D721Med (cell line): ENCODE measurements around the gene ZAP70.
"Not testable (repeated sequence)": the region's sequence is repeated elsewhere in the genome, so short reads cannot be mapped to it uniquely, and the experiment has no call there.

ENCODE experiments used
- DNase-seq: peaks from one replicate; pipeline ENCODE4 v3.0.0; 2011; ENCODE audit warnings: low spot score; ENCODE audit not compliant: insufficient read length
- FAIRE-seq: peaks from 2 replicates; lab custom pipeline; 2011; peaks lifted over from hg19 to GRCh38; lab: Jason Lieb, UNC
- TF ChIP-seq, protein P1 (sequence below): IDR thresholded peaks from 2 replicates; pipeline ENCODE4 v1.5.1; 2012; ENCODE audit warnings: mild to moderate bottlenecking, control low read depth; ENCODE audit not compliant: insufficient read depth; ENCODE audit errors: missing control alignments

ZAP70 gene

DNA sequence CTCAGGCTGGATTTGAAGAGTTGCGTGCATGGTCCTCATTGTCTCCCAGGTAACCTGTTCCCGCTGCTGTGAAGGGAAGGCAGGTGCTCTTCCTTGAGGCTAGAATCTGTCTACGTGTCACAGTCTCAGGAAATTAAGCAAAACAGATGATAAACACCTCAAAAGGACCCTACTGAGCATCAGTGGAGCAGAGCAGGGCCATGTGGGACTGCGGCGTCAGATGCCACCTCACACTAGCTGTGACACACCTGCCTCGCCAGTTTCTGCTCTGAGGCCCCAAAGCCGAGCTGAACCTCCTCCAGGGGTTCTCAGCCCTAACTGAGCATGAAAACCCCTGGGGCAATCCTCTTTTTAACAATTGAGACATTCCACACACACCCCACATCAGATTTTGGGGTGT, 41.9 kb upstream of the ZAP70 start:
- FAIRE-seq = no peak
- no peak for DNase-seq
- TF ChIP-seq, protein P1, sequence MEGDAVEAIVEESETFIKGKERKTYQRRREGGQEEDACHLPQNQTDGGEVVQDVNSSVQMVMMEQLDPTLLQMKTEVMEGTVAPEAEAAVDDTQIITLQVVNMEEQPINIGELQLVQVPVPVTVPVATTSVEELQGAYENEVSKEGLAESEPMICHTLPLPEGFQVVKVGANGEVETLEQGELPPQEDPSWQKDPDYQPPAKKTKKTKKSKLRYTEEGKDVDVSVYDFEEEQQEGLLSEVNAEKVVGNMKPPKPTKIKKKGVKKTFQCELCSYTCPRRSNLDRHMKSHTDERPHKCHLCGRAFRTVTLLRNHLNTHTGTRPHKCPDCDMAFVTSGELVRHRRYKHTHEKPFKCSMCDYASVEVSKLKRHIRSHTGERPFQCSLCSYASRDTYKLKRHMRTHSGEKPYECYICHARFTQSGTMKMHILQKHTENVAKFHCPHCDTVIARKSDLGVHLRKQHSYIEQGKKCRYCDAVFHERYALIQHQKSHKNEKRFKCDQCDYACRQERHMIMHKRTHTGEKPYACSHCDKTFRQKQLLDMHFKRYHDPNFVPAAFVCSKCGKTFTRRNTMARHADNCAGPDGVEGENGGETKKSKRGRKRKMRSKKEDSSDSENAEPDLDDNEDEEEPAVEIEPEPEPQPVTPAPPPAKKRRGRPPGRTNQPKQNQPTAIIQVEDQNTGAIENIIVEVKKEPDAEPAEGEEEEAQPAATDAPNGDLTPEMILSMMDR = no peak

DNA sequence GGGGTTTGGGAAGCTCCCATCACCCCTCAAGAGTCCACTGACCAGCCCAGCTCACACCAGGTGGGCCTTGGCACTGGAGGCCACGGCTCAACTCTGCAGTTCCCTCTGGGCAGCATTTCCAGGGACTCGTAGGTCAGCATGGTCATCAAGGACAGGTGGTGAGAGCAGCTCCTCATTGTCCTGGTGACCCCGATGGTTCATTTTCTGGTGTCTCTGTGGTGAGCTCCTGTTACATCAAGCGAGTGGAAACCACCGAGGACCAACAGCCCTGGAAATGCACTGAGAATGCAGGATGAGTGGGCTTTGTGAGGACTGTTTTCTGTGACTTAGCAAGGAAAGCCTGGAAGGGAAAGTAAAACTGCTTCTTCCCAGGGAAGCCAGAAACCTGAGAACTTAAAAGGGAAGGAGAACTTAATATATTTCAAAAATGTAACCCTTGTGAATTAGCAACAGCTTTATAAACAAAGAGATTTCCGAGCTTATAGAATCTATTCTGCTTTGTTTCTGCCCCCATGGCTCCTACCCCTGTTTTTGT, 40.7 kb upstream of the ZAP70 start:
- FAIRE-seq, DNase-seq: not testable (repeated sequence)

DNA sequence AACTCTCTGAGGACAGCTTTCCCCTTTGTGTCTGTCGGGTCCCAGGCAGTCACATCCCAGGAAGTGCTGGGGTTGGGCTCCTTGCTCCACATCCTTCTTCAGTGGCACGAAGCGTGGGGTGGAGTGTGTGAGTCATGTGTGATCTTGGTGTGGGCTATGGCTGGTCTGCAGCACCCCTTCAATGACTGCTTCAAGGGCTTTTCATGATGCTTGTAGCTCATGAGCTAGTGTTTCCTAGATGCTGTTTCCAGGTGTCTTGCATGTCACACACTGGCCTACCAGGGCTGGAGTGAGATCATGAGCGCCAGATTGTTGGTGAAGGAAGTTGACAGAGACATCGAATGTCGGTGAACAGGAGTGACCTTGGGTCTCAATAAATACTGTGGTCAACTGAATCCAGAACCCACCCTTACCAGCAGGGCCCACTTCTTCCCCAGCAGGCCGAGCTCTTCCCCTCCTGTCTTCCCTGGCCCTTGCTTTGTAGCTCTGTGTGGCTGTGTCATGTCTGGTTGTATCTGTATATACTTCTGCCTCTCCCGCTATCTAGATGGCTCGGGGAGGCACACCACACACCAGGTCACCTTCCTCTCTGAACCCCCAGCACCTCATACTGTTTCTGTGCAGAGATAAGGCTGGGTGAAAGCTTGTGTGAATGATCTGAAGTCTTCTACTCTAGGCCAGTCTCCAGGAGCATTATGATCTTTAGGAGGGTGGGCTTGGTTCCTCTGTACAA, 40.0 kb upstream of the ZAP70 start:
- FAIRE-seq (no peak), DNase-seq (no peak)
- TF ChIP-seq, protein P1 = no peak

- FAIRE-seq (no peak), DNase-seq (no peak)
- TF ChIP-seq, protein P1 = no peak
Observed at GRCh38 chr2:97673915-97674283, 39.5 kb upstream of the ZAP70 start.

DNA sequence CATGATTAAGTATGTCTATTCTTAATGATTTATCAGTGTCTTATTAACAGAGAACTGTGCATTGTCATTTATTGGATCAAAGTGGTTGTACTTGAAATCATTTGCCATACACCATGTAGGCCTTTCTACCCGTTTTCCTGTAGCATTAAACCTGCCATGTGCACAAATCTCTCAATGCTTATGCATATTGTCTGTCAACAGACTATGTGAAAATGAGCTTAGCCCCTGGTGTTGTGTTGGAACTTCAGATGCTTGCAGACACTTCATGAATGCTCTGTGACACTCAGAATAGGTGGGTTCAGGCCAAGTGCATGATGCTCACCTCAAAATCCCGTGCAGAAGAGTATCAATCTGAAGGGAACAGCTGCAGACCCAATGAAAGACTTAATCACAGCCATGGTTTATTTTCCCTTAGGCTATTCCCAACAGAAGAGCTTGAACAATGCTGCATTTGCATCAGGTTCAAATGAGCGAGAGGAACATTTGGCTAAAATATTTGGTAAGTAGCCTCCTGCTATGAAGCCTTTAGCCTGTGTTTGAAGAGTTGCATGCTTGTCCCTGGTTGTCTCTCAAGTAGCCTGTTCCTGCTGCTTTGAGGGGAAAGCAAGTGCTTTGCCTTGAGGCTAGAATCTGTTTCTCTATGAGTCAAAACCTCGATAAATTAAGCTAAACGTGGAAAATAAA, 37.8 kb upstream of the ZAP70 start:
- TF ChIP-seq, protein P1 = no peak
- DNase-seq (no peak), FAIRE-seq (no peak)

DNA sequence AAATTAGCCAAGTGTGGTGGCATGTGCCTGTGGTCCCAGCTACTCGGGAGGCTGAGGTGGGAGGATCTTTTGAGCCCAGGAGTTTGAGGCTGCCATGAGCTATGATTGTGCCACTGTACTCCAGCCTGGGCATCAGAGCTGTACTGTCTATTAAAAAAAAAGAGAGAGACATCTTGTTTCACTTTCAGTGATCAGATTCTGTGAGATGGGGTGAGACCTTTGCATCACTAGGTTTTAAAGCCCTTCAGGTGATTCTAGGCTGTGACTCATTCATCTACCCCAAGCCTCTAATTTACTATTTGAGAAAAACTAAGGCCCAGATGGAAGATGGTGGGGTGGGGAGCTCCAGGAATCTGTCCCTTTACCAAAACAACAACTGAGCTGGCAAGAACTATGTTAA, 36.8 kb upstream of the ZAP70 start:
- no peak for FAIRE-seq
- TF ChIP-seq, protein P1 = no peak
- DNase-seq = no peak

GRCh38 chr2:97677480-97677879, 35.9 kb upstream of the ZAP70 start:
- FAIRE-seq = no peak
- TF ChIP-seq, protein P1 = no peak
- DNase-seq = no peak
